ENCODE results near the gene SNAP29.

SNAP29 gene

DNA sequence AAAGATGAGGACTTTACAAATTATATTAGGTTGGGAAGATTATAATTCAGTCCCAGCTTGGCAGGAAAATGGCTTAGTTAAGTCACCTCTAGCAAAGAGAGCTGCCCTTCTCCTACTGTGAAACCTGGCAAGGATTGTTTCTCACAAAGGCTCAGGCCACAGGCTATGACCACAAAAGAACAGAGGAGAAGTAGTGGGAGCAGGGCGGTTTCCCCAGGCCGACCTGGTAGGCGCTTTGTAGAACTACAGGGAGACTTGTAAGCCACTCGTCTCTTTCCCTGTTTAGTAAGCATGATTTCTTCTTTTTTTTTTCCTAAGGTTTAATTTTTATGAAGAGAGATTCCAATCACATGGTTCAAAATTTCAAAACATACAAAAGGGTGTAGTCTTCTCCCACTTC, 4.6 kb downstream of the SNAP29 start:
- no peak for ATAC-seq
- TF ChIP-seq TCF4 (CRISPR knock-in tag; IDR thresholded peaks at IDR 0.05; ENCODE audit: borderline replicate concordance) = no peak
- TF ChIP-seq ESRRG (CRISPR knock-in tag; IDR thresholded peaks at IDR 0.05) = no peak
- no peak for TF ChIP-seq CSDC2 (CRISPR knock-in tag; IDR thresholded peaks at IDR 0.05)
- TF ChIP-seq, protein P1, sequence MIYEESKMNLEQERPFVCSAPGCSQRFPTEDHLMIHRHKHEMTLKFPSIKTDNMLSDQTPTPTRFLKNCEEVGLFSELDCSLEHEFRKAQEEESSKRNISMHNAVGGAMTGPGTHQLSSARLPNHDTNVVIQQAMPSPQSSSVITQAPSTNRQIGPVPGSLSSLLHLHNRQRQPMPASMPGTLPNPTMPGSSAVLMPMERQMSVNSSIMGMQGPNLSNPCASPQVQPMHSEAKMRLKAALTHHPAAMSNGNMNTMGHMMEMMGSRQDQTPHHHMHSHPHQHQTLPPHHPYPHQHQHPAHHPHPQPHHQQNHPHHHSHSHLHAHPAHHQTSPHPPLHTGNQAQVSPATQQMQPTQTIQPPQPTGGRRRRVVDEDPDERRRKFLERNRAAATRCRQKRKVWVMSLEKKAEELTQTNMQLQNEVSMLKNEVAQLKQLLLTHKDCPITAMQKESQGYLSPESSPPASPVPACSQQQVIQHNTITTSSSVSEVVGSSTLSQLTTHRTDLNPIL (CRISPR knock-in tag; IDR thresholded peaks at IDR 0.05; ENCODE audit: low read depth) = no peak
- TF ChIP-seq RARB (CRISPR knock-in tag; IDR thresholded peaks at IDR 0.05) = no peak
- TF ChIP-seq GLIS3 (CRISPR knock-in tag; IDR thresholded peaks at IDR 0.05) = no peak
- no peak for TF ChIP-seq SNAI2 (CRISPR knock-in tag; IDR thresholded peaks at IDR 0.05)
- TF ChIP-seq ZFP30 (CRISPR knock-in tag; IDR thresholded peaks at IDR 0.05) = no peak
- no peak for TF ChIP-seq ZFP3 (CRISPR knock-in tag; IDR thresholded peaks at IDR 0.05)

- TF ChIP-seq, protein P2, sequence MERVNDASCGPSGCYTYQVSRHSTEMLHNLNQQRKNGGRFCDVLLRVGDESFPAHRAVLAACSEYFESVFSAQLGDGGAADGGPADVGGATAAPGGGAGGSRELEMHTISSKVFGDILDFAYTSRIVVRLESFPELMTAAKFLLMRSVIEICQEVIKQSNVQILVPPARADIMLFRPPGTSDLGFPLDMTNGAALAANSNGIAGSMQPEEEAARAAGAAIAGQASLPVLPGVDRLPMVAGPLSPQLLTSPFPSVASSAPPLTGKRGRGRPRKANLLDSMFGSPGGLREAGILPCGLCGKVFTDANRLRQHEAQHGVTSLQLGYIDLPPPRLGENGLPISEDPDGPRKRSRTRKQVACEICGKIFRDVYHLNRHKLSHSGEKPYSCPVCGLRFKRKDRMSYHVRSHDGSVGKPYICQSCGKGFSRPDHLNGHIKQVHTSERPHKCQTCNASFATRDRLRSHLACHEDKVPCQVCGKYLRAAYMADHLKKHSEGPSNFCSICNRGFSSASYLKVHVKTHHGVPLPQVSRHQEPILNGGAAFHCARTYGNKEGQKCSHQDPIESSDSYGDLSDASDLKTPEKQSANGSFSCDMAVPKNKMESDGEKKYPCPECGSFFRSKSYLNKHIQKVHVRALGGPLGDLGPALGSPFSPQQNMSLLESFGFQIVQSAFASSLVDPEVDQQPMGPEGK (CRISPR knock-in tag; IDR thresholded peaks at IDR 0.05; ENCODE audit: borderline replicate concordance) = no peak
- TF ChIP-seq ZFP3 (CRISPR knock-in tag; IDR thresholded peaks at IDR 0.05) = no peak
- TF ChIP-seq CSDC2 (CRISPR knock-in tag; IDR thresholded peaks at IDR 0.05) = no peak
- TF ChIP-seq ZFP30 (CRISPR knock-in tag; IDR thresholded peaks at IDR 0.05) = no peak
- TF ChIP-seq ISL1 (CRISPR knock-in tag; IDR thresholded peaks at IDR 0.05) = no peak
- no peak for TF ChIP-seq TCF4 (CRISPR knock-in tag; IDR thresholded peaks at IDR 0.05; ENCODE audit: borderline replicate concordance)
- no peak for TF ChIP-seq RARB (CRISPR knock-in tag; IDR thresholded peaks at IDR 0.05)
- TF ChIP-seq TOX (CRISPR knock-in tag; IDR thresholded peaks at IDR 0.05; ENCODE audit: borderline replicate concordance) = no peak
- no peak for TF ChIP-seq ZNF70 (CRISPR knock-in tag; IDR thresholded peaks at IDR 0.05)
- TF ChIP-seq POU6F1 (CRISPR knock-in tag; IDR thresholded peaks at IDR 0.05; ENCODE audit: borderline replicate concordance, low read depth) = no peak
- TF ChIP-seq BACH2 (CRISPR knock-in tag; IDR thresholded peaks at IDR 0.05; ENCODE audit: borderline replicate concordance) = no peak
- TF ChIP-seq ZC3H10 (CRISPR knock-in tag; IDR thresholded peaks at IDR 0.05) = no peak
- TF ChIP-seq ARNTL (CRISPR knock-in tag; IDR thresholded peaks at IDR 0.05; ENCODE audit: borderline replicate concordance, low read depth) = no peak
- no peak for TF ChIP-seq PPARA (CRISPR knock-in tag; IDR thresholded peaks at IDR 0.05; ENCODE audit: borderline replicate concordance)
- no peak for TF ChIP-seq TSHZ2 (CRISPR knock-in tag; IDR thresholded peaks at IDR 0.05)
- TF ChIP-seq SNAI2 (CRISPR knock-in tag; IDR thresholded peaks at IDR 0.05) = no peak
- no peak for TF ChIP-seq OSR1 (CRISPR knock-in tag; IDR thresholded peaks at IDR 0.05)
- no peak for TF ChIP-seq ZNF565 (CRISPR knock-in tag; conservative IDR thresholded peaks at IDR 0.05; ENCODE audit: low read depth)
- TF ChIP-seq, protein P1 (CRISPR knock-in tag; IDR thresholded peaks at IDR 0.05; ENCODE audit: low read depth) = no peak
- no peak for TF ChIP-seq ZNF8 (CRISPR knock-in tag; IDR thresholded peaks at IDR 0.05)
- ATAC-seq = no peak
Measured at GRCh38 chr22:20864186-20864908, 5.5 kb downstream of the SNAP29 start.
